GM19099 (cell line): ENCODE measurements around the gene HDDC3.
A peak's percentile ranks its signal among the peaks of the same experiment; 100 is the strongest.

Source experiments
- POLR2A ChIP-seq: IDR thresholded peaks from 3 replicates; pipeline ENCODE4 v1.6.1; 2011; ENCODE audit warnings: low read depth; ENCODE audit not compliant: insufficient read length; ENCODE audit errors: extremely low read depth

HDDC3 gene

GRCh38 chr15:90910441-90911301 lies 21.7 kb downstream of the HDDC3 start:
- no peak for TF ChIP-seq POLR2A

- TF ChIP-seq POLR2A = no peak
Observed at GRCh38 chr15:90909976-90910375, 22.4 kb downstream of the HDDC3 start.

GRCh38 chr15:90907838-90908507 lies 24.4 kb downstream of the HDDC3 start:
- no peak for TF ChIP-seq POLR2A

- no peak for TF ChIP-seq POLR2A
Observed at GRCh38 chr15:90907051-90907660, 25.2 kb downstream of the HDDC3 start.

GRCh38 chr15:90906181-90906849 lies 26.0 kb downstream of the HDDC3 start:
- TF ChIP-seq POLR2A = no peak

GRCh38 chr15:90905306-90906180 lies 26.8 kb downstream of the HDDC3 start:
- no peak for TF ChIP-seq POLR2A

- no peak for TF ChIP-seq POLR2A
Observed at GRCh38 chr15:90904746-90905145, 27.6 kb downstream of the HDDC3 start.

GRCh38 chr15:90903733-90904536 lies 28.4 kb downstream of the HDDC3 start:
- TF ChIP-seq POLR2A = no peak

GRCh38 chr15:90902840-90903732 lies 29.3 kb downstream of the HDDC3 start, which contains the start of gene MAN2A2:
Gene MAN2A2 (plus strand): TSS chr15:90903302. CDS start chr15:90904208, 906 bp downstream.
- peak; percentile 65 for TF ChIP-seq POLR2A

DNA sequence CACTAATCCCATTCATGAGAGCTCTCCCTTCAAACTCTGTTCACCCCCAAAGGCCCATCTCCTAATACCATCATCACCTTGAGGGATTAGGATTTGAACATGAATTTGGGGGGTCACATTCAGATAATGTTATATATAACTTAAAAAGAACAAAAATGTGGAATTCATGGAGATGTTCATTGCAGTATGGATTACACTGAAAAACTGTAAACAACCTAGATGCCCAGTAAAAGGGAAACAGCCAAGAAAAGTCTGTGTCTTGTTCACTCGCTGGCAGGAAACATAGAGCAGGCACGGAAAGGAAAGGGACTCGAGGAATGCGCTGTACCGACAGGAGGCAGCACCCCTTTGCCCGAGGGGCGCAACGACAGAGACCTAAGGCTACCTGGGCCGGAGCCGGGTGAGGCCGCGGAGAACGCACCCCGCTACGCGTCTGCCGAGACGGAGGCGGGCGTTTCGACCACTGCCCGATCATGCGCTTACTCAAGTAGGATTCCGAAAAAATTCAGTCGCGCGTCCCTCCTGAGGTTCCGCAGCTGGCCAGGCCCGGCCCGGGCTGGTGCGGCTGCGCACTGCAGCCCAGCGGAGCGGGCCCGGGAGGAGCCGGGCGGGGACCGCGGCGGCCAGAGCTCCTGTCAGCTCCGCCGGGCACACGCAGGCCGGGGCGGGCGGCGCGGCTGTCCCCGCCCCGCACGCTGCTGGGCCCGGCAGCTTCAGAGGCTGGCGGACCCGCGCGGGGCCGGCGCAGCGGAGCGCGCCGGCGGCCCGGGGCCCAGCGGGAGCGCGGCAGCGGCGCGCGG lies 30.1 kb downstream of the HDDC3 start:
- TF ChIP-seq POLR2A = peak; percentile 79

DNA sequence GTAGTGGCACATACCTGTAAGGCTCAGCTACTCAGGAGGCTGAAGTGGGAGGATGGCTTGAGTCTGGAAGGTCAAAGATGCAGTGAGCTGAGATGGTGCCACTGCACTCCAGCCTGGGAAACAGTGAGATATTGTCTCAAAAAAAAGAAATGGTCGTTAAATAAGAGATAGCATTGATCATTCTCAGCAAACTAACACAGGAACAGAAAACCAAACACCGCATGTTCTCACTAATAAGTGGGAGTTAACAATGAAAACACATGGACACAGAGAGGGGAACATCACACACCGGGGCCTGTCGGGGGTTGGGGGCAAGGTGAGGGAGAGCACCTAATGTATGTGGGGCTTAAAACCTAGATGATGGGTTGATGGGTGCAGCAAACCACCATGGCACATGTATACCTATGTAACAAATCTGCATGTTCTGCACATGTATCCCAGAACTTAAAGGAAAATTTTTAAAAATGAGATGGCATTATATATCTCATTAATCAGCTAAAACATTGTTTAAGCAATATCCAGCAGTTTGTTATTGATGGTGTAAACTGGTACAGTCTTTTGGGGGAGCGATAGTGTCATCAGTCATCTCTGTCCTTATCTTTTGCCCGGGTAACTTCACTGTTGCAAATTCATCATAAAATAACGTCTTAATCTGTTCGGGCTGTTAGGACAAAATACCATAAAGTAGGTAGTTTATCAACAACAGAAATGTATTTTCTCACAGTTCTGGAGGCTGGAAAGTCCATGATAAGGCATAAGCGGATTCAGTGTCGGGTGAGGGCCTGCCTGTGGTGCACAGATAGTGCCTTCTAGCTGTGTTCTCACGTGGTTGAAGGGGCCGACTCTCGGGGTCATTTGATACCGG lies 30.9 kb downstream of the HDDC3 start:
- no peak for TF ChIP-seq POLR2A
